Stomach smooth muscle (tissue), 2 donors: ENCODE results near the gene GET3.

ENCODE experiments used
- H3K27ac ChIP-seq: one replicate; pipeline ENCODE4 v1.7.0; 2013; ENCODE audit warnings: mild to moderate bottlenecking, low read length, inconsistent platforms
- H3K27me3 ChIP-seq, 2 donors: one replicate each; pipeline ENCODE4 v1.7.0; 2013; ENCODE audit warnings: low read length in 2 of 2; ENCODE audit not compliant: insufficient read depth in 2 of 2, control insufficient read depth in 1 of 2
- H3K36me3 ChIP-seq, 2 donors: one replicate each; pipeline ENCODE4 v1.7.0; 2013; ENCODE audit warnings: low read length in 2 of 2; ENCODE audit not compliant: control insufficient read depth in 2 of 2, insufficient read depth in 2 of 2
- H3K4me1 ChIP-seq: one replicate; pipeline ENCODE4 v1.7.0; 2013; ENCODE audit warnings: low read length; ENCODE audit not compliant: control insufficient read depth, insufficient read depth
- H3K4me3 ChIP-seq, 2 donors: one replicate each; pipeline ENCODE4 v1.7.0; 2013; ENCODE audit warnings: low read length in 2 of 2
- H3K9ac ChIP-seq, 2 donors: one replicate each; pipeline ENCODE4 v1.7.0; 2013; ENCODE audit warnings: low read length in 2 of 2, mild to moderate bottlenecking in 1 of 2
- H3K9me3 ChIP-seq, 2 donors: one replicate each; pipeline ENCODE4 v1.7.0; 2013; ENCODE audit warnings: low read length in 2 of 2; ENCODE audit not compliant: control insufficient read depth in 2 of 2
- donor health status: healthy.
- donor health status: Pancreatic carcinoma.

GET3 gene

GRCh38 chr19:12752056-12752781 is 14.9 kb downstream of the GET3 start:
- Histone ChIP-seq H3K4me3 (no peak overlapping the region), H3K9ac (no peak overlapping the region), H3K9me3 (peaks cover 0 to 7% of the 10 kb centered on the region in 2 donors), H3K27me3 (peaks cover 7 to 13% of the 10 kb centered on the region in 2 donors), H3K4me1 (peaks cover under 1% of the 10 kb centered on the region), H3K36me3 (peaks cover 7 to 8% of the 10 kb centered on the region in 2 donors), H3K27ac (no peak overlapping the region)

- H3K9me3 ChIP-seq = no peaks in the 10 kb centered on the region
- peaks cover 9% of the 10 kb centered on the region for H3K4me1 ChIP-seq
- no peaks in the 10 kb centered on the region for H3K36me3 ChIP-seq
- no peak overlapping the region for H3K4me3 ChIP-seq
- peaks cover 7 to 8% of the 10 kb centered on the region in 2 donors for H3K27me3 ChIP-seq
- no peak overlapping the region for H3K27ac ChIP-seq
- no peak overlapping the region for H3K9ac ChIP-seq
These were observed 17.3 kb downstream of the GET3 start for GRCh38 chr19:12754465-12755196.

- no peak overlapping the region for H3K27ac ChIP-seq
- no peaks in the 10 kb centered on the region for H3K36me3 ChIP-seq
- H3K9me3 ChIP-seq = no peaks in the 10 kb centered on the region
- peaks cover 3% of the 10 kb centered on the region in 2 donors for H3K27me3 ChIP-seq
- H3K4me1 ChIP-seq = peaks cover 9% of the 10 kb centered on the region
- no peak overlapping the region for H3K4me3 ChIP-seq
- H3K9ac ChIP-seq = no peak overlapping the region
These were observed 19.0 kb downstream of the GET3 start for GRCh38 chr19:12756150-12756883.

- no peaks in the 10 kb centered on the region for H3K36me3 ChIP-seq
- H3K27ac ChIP-seq = peak overlapping the region; percentile 41
- H3K9ac ChIP-seq = peak overlapping the region; percentile 29 to 45
- no peaks in the 10 kb centered on the region for H3K27me3 ChIP-seq
- H3K4me1 ChIP-seq = peaks cover 9% of the 10 kb centered on the region
- peak overlapping the region in 1 of 2 donors; percentile 66 for H3K4me3 ChIP-seq
- no peaks in the 10 kb centered on the region for H3K9me3 ChIP-seq
These were observed 20.4 kb downstream of the GET3 start for GRCh38 chr19:12757544-12758274.

GRCh38 chr19:12759686-12760085 is 22.4 kb downstream of the GET3 start:
- H3K27ac ChIP-seq = no peak overlapping the region
- peaks cover 0 to 5% of the 10 kb centered on the region in 2 donors for H3K36me3 ChIP-seq
- no peak overlapping the region for H3K4me3 ChIP-seq
- no peaks in the 10 kb centered on the region for H3K27me3 ChIP-seq
- no peak overlapping the region for H3K9ac ChIP-seq
- peaks cover 9% of the 10 kb centered on the region for H3K4me1 ChIP-seq
- no peaks in the 10 kb centered on the region for H3K9me3 ChIP-seq

GRCh38 chr19:12763100-12763499 is 25.8 kb downstream of the GET3 start:
- Histone ChIP-seq H3K9ac (no peak overlapping the region), H3K27me3 (no peaks in the 10 kb centered on the region), H3K36me3 (peaks cover 0 to 5% of the 10 kb centered on the region in 2 donors), H3K9me3 (no peaks in the 10 kb centered on the region), H3K27ac (no peak overlapping the region), H3K4me1 (no peaks in the 10 kb centered on the region), H3K4me3 (no peak overlapping the region)

- Histone ChIP-seq H3K9me3 (no peaks in the 10 kb centered on the region), H3K36me3 (peaks cover 0 to 5% of the 10 kb centered on the region in 2 donors), H3K9ac (no peak overlapping the region)
These were observed 27.4 kb downstream of the GET3 start for GRCh38 chr19:12764698-12765097.

GRCh38 chr19:12766051-12766521 is 28.8 kb downstream of the GET3 start:
- Histone ChIP-seq H3K36me3 (peaks cover 0 to 7% of the 10 kb centered on the region in 2 donors), H3K9ac (no peak overlapping the region), H3K4me1 (no peaks in the 10 kb centered on the region), H3K4me3 (peak overlapping the region; percentile 70 to 73), H3K9me3 (no peaks in the 10 kb centered on the region), H3K27me3 (no peaks in the 10 kb centered on the region), H3K27ac (no peak overlapping the region)

More at GRCh38 chr19:12764698-12765097, 27.4 kb downstream of the GET3 start:
- Histone ChIP-seq H3K27ac (no peak overlapping the region), H3K4me1 (no peaks in the 10 kb centered on the region), H3K27me3 (no peaks in the 10 kb centered on the region), H3K4me3 (no peak overlapping the region)

GRCh38 chr19:12767150-12767549 is 29.9 kb downstream of the GET3 start:
- Histone ChIP-seq H3K4me3 (no peak overlapping the region), H3K9me3 (no peaks in the 10 kb centered on the region), H3K4me1 (no peaks in the 10 kb centered on the region), H3K36me3 (peaks cover 0 to 7% of the 10 kb centered on the region in 2 donors), H3K27ac (no peak overlapping the region), H3K9ac (no peak overlapping the region), H3K27me3 (no peaks in the 10 kb centered on the region)

- Histone ChIP-seq H3K27ac (no peak overlapping the region), H3K4me1 (no peaks in the 10 kb centered on the region), H3K9me3 (no peaks in the 10 kb centered on the region), H3K4me3 (no peak overlapping the region), H3K27me3 (no peaks in the 10 kb centered on the region), H3K9ac (no peak overlapping the region), H3K36me3 (peaks cover 0 to 7% of the 10 kb centered on the region in 2 donors)
These were observed 30.4 kb downstream of the GET3 start for GRCh38 chr19:12767666-12768065.
